Activated CD8-positive, alpha-beta T cell treated with anti-CD3 and anti-CD28 coated beads, Interleukin-2, amount 10 ng/mL, durations not matched to agents 7 days and 5 days (primary cell): ENCODE results near the gene BICRA. TPM values are rescaled to one million over a fixed set of nuclear protein-coding genes. Genes with fewer than 3 reads are reported as not detected.
"Not testable (repeated sequence)": the region's sequence is repeated elsewhere in the genome, so short reads cannot be mapped to it uniquely, and the experiment has no call there.

Experiments
- ATAC-seq: fragments of 150-1000 bp; cut with Tn5 transposase; one replicate; pipeline ENCODE4 v1.10.0; 2021; ENCODE audit warnings: moderate library complexity
- CTCF ChIA-PET: fragments of 350-600 bp; sonication (Branson Sonifier 250); formaldehyde crosslinking; loops from one replicate; lab custom pipeline; 2021; ENCODE audit warnings: antibody characterized with exemption; lab: Charles Lee
- POLR2A ChIA-PET: fragments of 350-600 bp; sonication (Branson Sonifier 250); formaldehyde crosslinking; loops from one replicate; lab custom pipeline; 2021; ENCODE audit warnings: antibody characterized with exemption; lab: Charles Lee
- DNase-seq: peaks from one replicate; pipeline ENCODE4 v3.0.0-alpha.2; 2020
- H3K27ac Mint-ChIP-seq: one replicate; pipeline ENCODE4 v1.8.0; 2021; ENCODE audit warnings: mild to moderate bottlenecking, mixed read lengths
- H3K27me3 Mint-ChIP-seq: one replicate; pipeline ENCODE4 v1.8.0; 2021; ENCODE audit warnings: low read depth, mixed read lengths
- H3K36me3 Mint-ChIP-seq: one replicate; pipeline ENCODE4 v1.8.0; 2021; ENCODE audit warnings: low read depth, mixed read lengths
- H3K4me1 Mint-ChIP-seq: one replicate; pipeline ENCODE4 v1.8.0; 2021; ENCODE audit warnings: low read depth, mixed read lengths
- H3K4me3 Mint-ChIP-seq: one replicate; pipeline ENCODE4 v1.8.0; 2021; ENCODE audit warnings: mild to moderate bottlenecking, mixed read lengths
- H3K9me3 Mint-ChIP-seq: one replicate; pipeline ENCODE4 v1.8.0; 2022; ENCODE audit warnings: mixed read lengths; ENCODE audit not compliant: insufficient read depth
- total RNA-seq, 2 experiments: library from RNA; stranded (reverse); gene quantifications; one replicate each; pipeline ENCODE4 v1.2.3, GENCODE V29; 2021

BICRA gene
- total RNA-seq, 2 experiments from 2014 or later = 15.0 to 17.6 TPM

DNA sequence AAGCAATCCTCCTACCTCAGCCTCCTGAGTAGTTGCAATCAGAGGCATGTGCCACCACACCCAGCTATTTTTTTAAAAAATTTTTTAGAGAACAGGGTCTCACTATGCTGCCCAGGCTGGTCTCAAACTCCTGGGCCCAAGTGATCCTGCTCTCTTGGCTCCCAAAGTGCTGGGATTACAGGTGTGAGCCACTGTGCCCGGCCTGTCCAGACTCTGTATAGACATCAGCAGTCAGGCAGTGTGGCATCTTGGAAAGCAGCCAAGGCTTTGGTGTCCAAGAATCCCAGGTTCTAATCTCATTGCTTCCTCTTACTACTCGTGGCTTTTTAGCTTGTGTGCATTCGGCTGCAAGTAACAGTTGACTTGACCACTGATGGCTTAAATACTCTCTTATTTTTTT lies 43.4 kb downstream of the BICRA start:
- DNase-seq (no peak), ATAC-seq (no peak)
- H3K36me3 Mint-ChIP-seq = peaks cover 13% of the 10 kb centered on the region
- ChIA-PET POLR2A (no interaction called here), CTCF (no interaction called here)
- H3K4me3 Mint-ChIP-seq = no peak overlapping the region
- H3K4me1 Mint-ChIP-seq = peaks cover 3% of the 10 kb centered on the region
- no peaks in the 10 kb centered on the region for H3K27me3 Mint-ChIP-seq
- H3K27ac Mint-ChIP-seq = no peak overlapping the region
- peaks cover 4% of the 10 kb centered on the region for H3K9me3 Mint-ChIP-seq

- DNase-seq (no peak), ATAC-seq (no peak)
- no peak overlapping the region for H3K4me3 Mint-ChIP-seq
- no peaks in the 10 kb centered on the region for H3K27me3 Mint-ChIP-seq
- no peak overlapping the region for H3K27ac Mint-ChIP-seq
- ChIA-PET POLR2A (no interaction called here), CTCF (interaction anchor here (0.6 to 1.0 kb wide), 2 partner anchors 217 to 374 kb away, joined by 3 read pairs; no protein-coding TSS in a partner anchor)
- H3K9me3 Mint-ChIP-seq = peaks cover 4% of the 10 kb centered on the region
- peaks cover 7% of the 10 kb centered on the region for H3K36me3 Mint-ChIP-seq
- no peaks in the 10 kb centered on the region for H3K4me1 Mint-ChIP-seq
Observed at GRCh38 chr19:47653856-47654255, 44.9 kb downstream of the BICRA start.

DNA sequence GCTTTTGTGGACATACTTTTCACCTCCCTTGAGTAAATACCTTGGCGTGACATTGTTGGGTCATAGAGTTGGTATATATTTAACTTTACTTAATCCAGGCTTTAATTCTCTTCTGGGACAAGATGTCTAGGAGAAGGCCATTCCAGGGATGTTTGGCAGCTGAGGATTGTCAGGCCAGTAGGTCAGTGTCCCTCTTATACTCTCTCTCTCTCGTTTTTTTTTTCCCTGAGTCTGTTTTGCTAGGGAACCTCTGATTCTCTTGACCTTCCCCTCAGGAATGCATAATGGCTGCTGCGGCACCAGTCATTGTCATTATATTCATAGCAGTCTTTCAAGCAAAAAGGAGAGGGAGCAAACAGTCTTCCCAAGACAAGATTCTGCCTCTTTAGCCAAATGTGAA lies 48.8 kb downstream of the BICRA start:
- Mint-ChIP-seq H3K36me3 (peaks cover 3% of the 10 kb centered on the region), H3K27me3 (no peaks in the 10 kb centered on the region), H3K27ac (no peak overlapping the region), H3K4me1 (no peaks in the 10 kb centered on the region), H3K9me3 (no peaks in the 10 kb centered on the region), H3K4me3 (no peak overlapping the region)
- ChIA-PET POLR2A (no interaction called here), CTCF (no interaction called here)
- no peak for DNase-seq
- ATAC-seq = no peak

- H3K4me3 Mint-ChIP-seq = no peak overlapping the region
- H3K36me3 Mint-ChIP-seq = no peaks in the 10 kb centered on the region
- DNase-seq (no peak), ATAC-seq (no peak)
- ChIA-PET CTCF (interaction anchor here (0.7 to 1.1 kb wide), 2 partner anchors 30 to 175 kb away, joined by 3 read pairs; partner anchors contain the start of gene KPTN), POLR2A (no interaction called here)
- no peaks in the 10 kb centered on the region for H3K9me3 Mint-ChIP-seq
- H3K4me1 Mint-ChIP-seq = no peaks in the 10 kb centered on the region
- H3K27me3 Mint-ChIP-seq = no peaks in the 10 kb centered on the region
- H3K27ac Mint-ChIP-seq = no peak overlapping the region
Observed at GRCh38 chr19:47658431-47659348, 49.8 kb downstream of the BICRA start.

DNA sequence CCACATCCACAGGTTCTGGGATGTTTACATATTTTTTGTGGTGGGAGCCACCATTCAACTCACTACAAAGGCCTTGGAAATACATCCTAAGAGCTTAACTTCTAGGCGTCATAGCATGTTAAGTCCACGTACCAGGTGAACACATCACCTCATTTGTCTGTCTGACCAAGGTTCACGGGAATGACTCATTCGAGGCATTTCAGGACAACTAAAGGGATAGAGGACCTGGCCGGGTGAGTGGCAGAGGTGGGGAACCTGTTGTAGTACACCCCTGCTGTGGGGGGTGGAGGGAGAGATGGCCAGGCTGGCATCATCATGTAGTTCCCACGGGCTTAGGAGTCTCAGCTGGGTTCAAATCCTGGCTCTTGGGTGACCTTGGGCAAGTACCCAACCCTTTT lies 51.5 kb downstream of the BICRA start:
- no peak overlapping the region for H3K27ac Mint-ChIP-seq
- ATAC-seq = no peak
- POLR2A ChIA-PET = no interaction called here
- no peaks in the 10 kb centered on the region for H3K4me1 Mint-ChIP-seq
- H3K27me3 Mint-ChIP-seq = no peaks in the 10 kb centered on the region
- H3K36me3 Mint-ChIP-seq = no peaks in the 10 kb centered on the region
- H3K4me3 Mint-ChIP-seq = no peak overlapping the region
- DNase-seq = no peak
- CTCF ChIA-PET = no interaction called here
- H3K9me3 Mint-ChIP-seq = no peaks in the 10 kb centered on the region

- H3K27ac Mint-ChIP-seq = no peak overlapping the region
- no peaks in the 10 kb centered on the region for H3K4me1 Mint-ChIP-seq
- DNase-seq (no peak), ATAC-seq (no peak)
- POLR2A ChIA-PET = no interaction called here
- H3K9me3 Mint-ChIP-seq = no peaks in the 10 kb centered on the region
- no peaks in the 10 kb centered on the region for H3K27me3 Mint-ChIP-seq
- no peak overlapping the region for H3K4me3 Mint-ChIP-seq
- H3K36me3 Mint-ChIP-seq = no peaks in the 10 kb centered on the region
- CTCF ChIA-PET = no interaction called here
Observed at GRCh38 chr19:47661161-47661560, 52.2 kb downstream of the BICRA start.

DNA sequence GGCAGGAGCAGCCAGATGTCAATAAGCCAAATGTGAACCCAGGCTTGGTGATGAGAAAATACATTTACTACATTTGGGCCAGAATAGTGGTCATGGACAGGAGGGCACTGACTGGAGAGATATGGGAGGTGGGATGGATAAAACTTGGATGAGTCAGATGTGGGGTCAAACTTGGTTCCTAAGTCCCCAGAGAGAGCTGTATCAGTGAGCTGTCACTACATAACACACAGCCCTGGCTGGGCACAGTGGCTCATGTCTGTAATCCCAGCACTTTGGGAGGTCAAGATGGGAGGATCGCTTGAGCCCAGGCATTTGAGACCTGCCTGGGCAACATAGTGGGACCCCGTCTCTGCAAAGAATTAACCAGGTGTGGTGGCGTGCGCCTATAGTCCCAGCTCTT lies 52.7 kb downstream of the BICRA start:
- no peak overlapping the region for H3K27ac Mint-ChIP-seq
- H3K4me3 Mint-ChIP-seq = no peak overlapping the region
- H3K4me1 Mint-ChIP-seq = no peaks in the 10 kb centered on the region
- ChIA-PET CTCF (no interaction called here), POLR2A (no interaction called here)
- no peaks in the 10 kb centered on the region for H3K9me3 Mint-ChIP-seq
- ATAC-seq = no peak
- no peak for DNase-seq
- no peaks in the 10 kb centered on the region for H3K36me3 Mint-ChIP-seq
- H3K27me3 Mint-ChIP-seq = no peaks in the 10 kb centered on the region

- CTCF ChIA-PET = no interaction called here
- H3K27me3 Mint-ChIP-seq = no peaks in the 10 kb centered on the region
- H3K4me1 Mint-ChIP-seq = no peaks in the 10 kb centered on the region
- no peaks in the 10 kb centered on the region for H3K36me3 Mint-ChIP-seq
- H3K4me3 Mint-ChIP-seq = no peak overlapping the region
- DNase-seq = no peak
- no peak for ATAC-seq
- no peaks in the 10 kb centered on the region for H3K9me3 Mint-ChIP-seq
- H3K27ac Mint-ChIP-seq = no peak overlapping the region
- POLR2A ChIA-PET = no interaction called here
Observed at GRCh38 chr19:47663435-47663910, 54.5 kb downstream of the BICRA start.

- POLR2A ChIA-PET = no interaction called here
- no peak for ATAC-seq
- CTCF ChIA-PET = no interaction called here
Observed at GRCh38 chr19:47663911-47664771, 55.2 kb downstream of the BICRA start.

GRCh38 chr19:47668556-47668955 lies 59.6 kb downstream of the BICRA start:
- H3K27me3 Mint-ChIP-seq, POLR2A ChIA-PET, H3K4me1 Mint-ChIP-seq, ATAC-seq, H3K36me3 Mint-ChIP-seq, H3K9me3 Mint-ChIP-seq, H3K27ac Mint-ChIP-seq, DNase-seq, CTCF ChIA-PET, H3K4me3 Mint-ChIP-seq: not testable (repeated sequence)

More at GRCh38 chr19:47663911-47664771, 55.2 kb downstream of the BICRA start:
- Mint-ChIP-seq H3K27ac (no peak overlapping the region), H3K4me1 (no peaks in the 10 kb centered on the region), H3K27me3 (no peaks in the 10 kb centered on the region), H3K9me3 (no peaks in the 10 kb centered on the region), H3K4me3 (no peak overlapping the region), H3K36me3 (no peaks in the 10 kb centered on the region)
- no peak for DNase-seq

- DNase-seq (no peak), ATAC-seq (no peak)
- no peaks in the 10 kb centered on the region for H3K27me3 Mint-ChIP-seq
- no peaks in the 10 kb centered on the region for H3K4me1 Mint-ChIP-seq
- POLR2A ChIA-PET = interaction anchor here (0.6 kb wide), 1 partner anchor 74 kb away, joined by 3 read pairs; no protein-coding TSS in a partner anchor
- CTCF ChIA-PET = no interaction called here
- H3K4me3 Mint-ChIP-seq = no peak overlapping the region
- no peaks in the 10 kb centered on the region for H3K9me3 Mint-ChIP-seq
- peaks cover 10% of the 10 kb centered on the region for H3K36me3 Mint-ChIP-seq
- no peak overlapping the region for H3K27ac Mint-ChIP-seq
Observed at GRCh38 chr19:47670736-47671135, 61.8 kb downstream of the BICRA start.
